BE2C (cell line): ENCODE results near the gene RPS27.
"Not testable (repeated sequence)": the region's sequence is repeated elsewhere in the genome, so short reads cannot be mapped to it uniquely, and the experiment has no call there.

Experiments used
- DNase-seq: peaks from one replicate; pipeline ENCODE4 v3.0.0-alpha.2; 2020
- H3K27me3 ChIP-seq: fragments of 250-450 bp; sonication (Bioruptor Pico); 2 replicates; pipeline ENCODE4 v1.5.1; 2020; ENCODE audit warnings: mild to moderate bottlenecking
- H3K36me3 ChIP-seq: fragments of 250-450 bp; sonication (Bioruptor Pico); 2 replicates; pipeline ENCODE4 v1.5.1; 2020; ENCODE audit warnings: mild to moderate bottlenecking
- H3K4me1 ChIP-seq: fragments of 250-450 bp; sonication (Bioruptor Pico); 2 replicates; pipeline ENCODE4 v1.5.1; 2020
- H3K4me3 ChIP-seq: 2 replicates; pipeline ENCODE4 v1.5.1; 2011; ENCODE audit warnings: low read depth, low read length
- H3K9me3 ChIP-seq: fragments of 250-450 bp; sonication (Bioruptor Pico); 2 replicates; pipeline ENCODE4 v1.5.1; 2020
- CTCF ChIP-seq: IDR thresholded peaks from 2 replicates; pipeline ENCODE4 v1.5.1; 2012; ENCODE audit warnings: mild to moderate bottlenecking, low read depth, low read length

Gene RPS27

GRCh38 chr1:154006136-154006535 lies 15.6 kb downstream of the RPS27 start:
- no peaks in the 10 kb centered on the region for H3K27me3 ChIP-seq
- no peaks in the 10 kb centered on the region for H3K4me1 ChIP-seq
- H3K36me3 ChIP-seq, result no peaks in the 10 kb centered on the region
- H3K4me3 ChIP-seq, result no peak overlapping the region
- H3K9me3 ChIP-seq, result no peaks in the 10 kb centered on the region
- TF ChIP-seq CTCF, result no peak
- DNase-seq, result no peak

- DNase-seq, result no peak
- no peaks in the 10 kb centered on the region for H3K4me1 ChIP-seq
- no peak overlapping the region for H3K4me3 ChIP-seq
- TF ChIP-seq CTCF, result no peak
- no peaks in the 10 kb centered on the region for H3K9me3 ChIP-seq
- no peaks in the 10 kb centered on the region for H3K36me3 ChIP-seq
- H3K27me3 ChIP-seq, result no peaks in the 10 kb centered on the region
Observed at GRCh38 chr1:154012129-154012528, 21.6 kb downstream of the RPS27 start.

GRCh38 chr1:154012543-154012942 lies 22.0 kb downstream of the RPS27 start:
- not testable (repeated sequence) for H3K4me1 ChIP-seq, H3K9me3 ChIP-seq, H3K36me3 ChIP-seq, DNase-seq, H3K4me3 ChIP-seq, H3K27me3 ChIP-seq

GRCh38 chr1:154014154-154014907 lies 23.8 kb downstream of the RPS27 start:
- DNase-seq, result no peak

GRCh38 chr1:154019269-154019668 lies 28.7 kb downstream of the RPS27 start:
- Histone ChIP-seq H3K4me3 (no peak overlapping the region), H3K4me1 (no peaks in the 10 kb centered on the region), H3K27me3 (no peaks in the 10 kb centered on the region), H3K9me3 (no peaks in the 10 kb centered on the region), H3K36me3 (no peaks in the 10 kb centered on the region)
- no peak for DNase-seq
- no peak for TF ChIP-seq CTCF

More at GRCh38 chr1:154014154-154014907, 23.8 kb downstream of the RPS27 start:
- no peak for TF ChIP-seq CTCF
- Histone ChIP-seq H3K4me1 (no peaks in the 10 kb centered on the region), H3K36me3 (no peaks in the 10 kb centered on the region), H3K4me3 (no peak overlapping the region), H3K9me3 (no peaks in the 10 kb centered on the region), H3K27me3 (no peaks in the 10 kb centered on the region)

- no peak for TF ChIP-seq CTCF
- Histone ChIP-seq H3K36me3 (no peaks in the 10 kb centered on the region), H3K27me3 (no peaks in the 10 kb centered on the region), H3K4me1 (no peaks in the 10 kb centered on the region), H3K9me3 (no peaks in the 10 kb centered on the region), H3K4me3 (no peak overlapping the region)
- DNase-seq, result no peak
Observed at GRCh38 chr1:154019940-154020339, 29.4 kb downstream of the RPS27 start.

- not testable (repeated sequence) for H3K36me3 ChIP-seq, H3K27me3 ChIP-seq, H3K9me3 ChIP-seq, DNase-seq, H3K4me3 ChIP-seq, H3K4me1 ChIP-seq
Observed at GRCh38 chr1:154033697-154034096, 43.1 kb downstream of the RPS27 start.
